COLO668 (cell line): ENCODE data around the gene TOPORS.
"Not testable (repeated sequence)": the region's sequence is repeated elsewhere in the genome, so short reads cannot be mapped to it uniquely, and the experiment has no call there.

Source experiments
- DNase-seq: peaks from one replicate; lab custom pipeline; 2025; ENCODE audit not compliant: unreplicated experiment; lab: John Stamatoyannopoulos, UW

Gene TOPORS

DNA sequence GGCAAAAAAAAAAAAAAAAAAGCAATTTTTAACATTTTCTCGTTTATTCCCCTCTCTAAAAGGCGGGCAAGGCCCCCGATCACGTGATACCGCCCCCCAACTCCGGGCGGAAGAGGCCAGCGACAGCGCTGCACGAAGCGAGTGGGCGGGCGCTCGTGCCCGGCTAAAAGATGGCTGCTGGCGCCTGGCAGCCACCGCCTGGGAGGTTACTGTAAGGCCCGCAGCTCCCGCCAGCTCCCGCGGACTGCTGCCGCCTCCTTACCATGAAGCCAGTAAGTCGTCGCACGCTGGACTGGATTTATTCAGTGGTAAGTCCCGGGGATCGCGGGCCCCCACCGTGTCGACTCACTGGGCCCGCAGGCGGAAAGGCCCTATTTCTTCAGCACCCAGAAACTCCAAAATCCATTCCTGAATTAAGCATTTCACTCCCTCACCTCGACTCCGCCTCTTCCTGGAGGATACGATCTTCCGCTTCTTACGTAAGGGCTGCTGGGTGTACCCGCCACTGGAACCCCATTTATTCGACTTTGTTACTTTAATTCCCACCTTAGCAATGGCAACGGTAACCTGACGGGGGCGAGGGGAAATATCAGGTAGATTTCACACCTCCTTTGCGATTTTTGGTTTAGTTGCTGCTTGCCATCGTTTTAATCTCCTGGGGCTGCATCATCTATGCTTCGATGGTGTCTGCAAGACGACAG, at the start of gene TOPORS, which contains the start of gene SMIM27:
TOPORS (minus strand) TSS at position 415 of the 701 bp plus-strand sequence; CDS start at position 265, 150 bp downstream.
SMIM27 (plus strand) TSS at position 156 of the 701 bp plus-strand sequence; CDS start at position 264, 108 bp downstream.
- DNase-seq, result peak; percentile 94

DNA sequence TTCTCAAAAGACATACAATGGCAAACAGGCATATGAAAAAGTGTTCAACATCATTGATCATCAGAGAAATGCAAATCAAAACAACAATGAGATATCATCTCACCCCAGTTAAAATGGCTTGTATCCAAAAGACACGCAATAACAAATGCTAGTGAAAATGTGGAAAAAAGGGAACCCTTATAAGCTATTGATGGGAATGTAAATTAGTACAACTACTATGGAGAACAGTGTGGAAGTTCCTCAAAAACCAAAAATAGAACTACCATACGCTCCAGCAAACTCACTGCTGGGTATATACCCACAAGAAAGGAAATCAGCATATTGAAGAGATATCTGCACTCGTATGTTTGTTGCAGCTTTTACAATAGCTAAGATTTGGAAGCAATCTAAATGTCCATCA, 46.6 kb upstream of the TOPORS start:
- DNase-seq, result not testable (repeated sequence)

DNA sequence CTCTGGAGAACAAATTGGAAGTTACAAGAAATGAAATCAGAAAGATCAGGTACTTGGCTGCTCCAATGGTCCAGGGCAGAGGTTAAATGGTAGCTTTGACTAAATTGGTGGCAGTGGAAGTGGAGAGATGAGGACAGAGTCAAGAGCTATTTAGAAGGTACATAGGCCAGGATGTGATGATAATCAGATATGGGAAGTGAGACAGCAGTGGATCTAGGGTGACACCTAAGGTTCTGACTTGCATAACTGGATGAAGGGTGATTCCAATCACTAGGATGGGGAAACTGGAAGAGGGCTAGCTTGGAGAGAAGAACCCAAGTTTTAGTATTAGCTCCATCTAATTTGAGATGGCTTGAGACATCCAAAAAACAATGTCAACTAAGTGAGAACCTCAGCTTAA, 44.5 kb upstream of the TOPORS start:
- no peak for DNase-seq

DNA sequence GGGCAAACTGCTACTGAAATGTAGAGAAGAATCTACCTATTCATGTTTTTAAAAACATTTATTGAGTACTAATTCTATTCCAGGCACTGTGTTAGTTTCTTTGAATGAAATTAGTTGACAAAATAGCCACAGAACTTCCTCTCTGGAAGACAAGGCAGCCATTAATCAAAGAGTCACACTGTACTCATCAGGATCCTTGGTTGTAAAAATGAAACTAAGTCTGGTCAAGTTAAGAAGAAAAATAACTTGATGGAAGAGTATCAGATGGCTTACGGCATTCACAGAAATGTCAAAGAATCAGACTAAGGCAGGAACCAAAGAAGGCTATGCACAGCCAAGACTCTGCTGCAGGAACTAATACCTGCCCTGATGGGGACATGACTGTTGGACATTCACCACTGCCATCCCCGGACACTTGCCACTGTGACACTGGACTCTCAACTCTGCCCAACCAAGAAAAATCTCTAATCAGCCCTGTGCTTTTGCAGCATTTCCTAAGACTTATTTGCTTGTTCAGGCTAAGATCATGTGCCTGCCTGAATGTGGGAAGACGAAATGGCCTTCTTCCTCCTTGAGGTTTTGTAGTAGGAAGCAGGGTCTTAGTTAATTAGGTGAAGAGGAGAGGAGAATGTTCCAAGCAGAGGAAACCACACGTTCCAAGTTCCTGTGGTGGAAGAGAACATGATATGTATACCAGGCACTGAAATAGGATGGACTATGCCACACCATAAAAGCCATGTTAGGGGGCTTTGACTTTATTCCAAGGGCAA, 43.9 kb upstream of the TOPORS start:
- DNase-seq, result no peak

DNA sequence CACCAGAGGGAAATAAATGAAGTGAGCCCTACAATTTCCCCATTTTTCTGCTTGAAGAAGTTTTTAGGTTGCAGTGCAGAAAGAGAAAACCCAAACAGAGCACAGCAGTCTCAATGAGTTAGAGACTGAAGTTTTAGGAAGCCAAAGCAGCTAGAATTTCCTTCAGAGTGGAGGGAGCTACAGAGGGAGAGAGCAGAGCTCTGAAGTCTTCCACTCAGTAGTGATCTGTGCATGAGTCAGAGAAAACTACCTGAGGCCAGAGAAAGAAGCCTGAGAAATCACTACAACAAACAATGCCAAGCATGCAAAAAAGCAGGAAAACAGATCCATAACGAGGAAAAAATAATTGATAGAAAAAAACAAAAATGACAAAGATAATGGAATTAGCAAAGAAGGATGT, 38.5 kb upstream of the TOPORS start:
- DNase-seq, result no peak

DNA sequence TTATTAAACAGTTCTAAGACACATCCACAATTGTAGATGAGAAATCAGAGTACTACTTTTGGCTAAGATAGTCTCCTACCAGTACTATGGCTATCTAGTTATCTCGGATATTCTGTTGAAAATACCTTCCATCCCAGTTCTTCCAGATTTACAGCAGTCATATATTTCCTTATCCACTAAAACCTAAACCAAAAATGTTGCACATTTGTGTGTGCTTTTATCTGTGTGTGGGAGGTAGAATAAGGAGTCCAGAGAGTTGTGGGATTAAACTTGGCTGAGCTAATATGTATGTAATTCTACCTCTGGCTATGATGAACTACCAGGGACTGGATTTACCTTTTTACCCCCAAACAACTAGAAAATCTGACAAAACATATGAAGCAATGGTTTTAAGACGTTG, 38.1 kb upstream of the TOPORS start:
- DNase-seq, result no peak

DNA sequence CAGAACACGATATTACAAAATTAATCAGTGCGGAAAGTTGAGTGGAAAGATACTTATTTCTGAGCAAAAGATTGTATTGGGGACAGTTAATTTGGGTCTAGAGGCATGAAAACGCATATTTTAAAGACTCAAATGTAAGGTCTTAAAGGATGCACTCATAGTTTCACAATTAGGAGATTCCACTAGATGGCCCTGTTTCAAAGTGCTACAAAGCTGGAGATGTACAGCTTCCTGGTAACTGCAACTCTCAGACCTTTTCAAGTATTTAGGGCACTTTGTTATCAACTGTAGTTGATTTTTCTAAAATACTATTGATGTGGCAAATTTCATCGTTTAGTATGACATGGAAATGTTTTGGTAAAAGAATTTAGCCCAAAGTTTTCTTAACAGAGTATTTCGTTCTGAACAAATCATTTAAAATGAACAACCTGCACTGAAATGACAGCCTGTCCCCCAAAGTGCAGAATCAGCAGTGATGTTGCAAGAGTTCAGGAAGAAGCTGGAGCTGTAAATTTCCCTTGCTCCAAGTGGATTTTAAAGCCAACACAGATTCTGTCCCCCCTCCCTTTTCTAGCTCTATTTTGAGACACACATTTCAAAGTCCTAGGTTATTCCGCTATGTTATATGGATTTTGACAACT, 36.8 kb upstream of the TOPORS start:
- no peak for DNase-seq

DNA sequence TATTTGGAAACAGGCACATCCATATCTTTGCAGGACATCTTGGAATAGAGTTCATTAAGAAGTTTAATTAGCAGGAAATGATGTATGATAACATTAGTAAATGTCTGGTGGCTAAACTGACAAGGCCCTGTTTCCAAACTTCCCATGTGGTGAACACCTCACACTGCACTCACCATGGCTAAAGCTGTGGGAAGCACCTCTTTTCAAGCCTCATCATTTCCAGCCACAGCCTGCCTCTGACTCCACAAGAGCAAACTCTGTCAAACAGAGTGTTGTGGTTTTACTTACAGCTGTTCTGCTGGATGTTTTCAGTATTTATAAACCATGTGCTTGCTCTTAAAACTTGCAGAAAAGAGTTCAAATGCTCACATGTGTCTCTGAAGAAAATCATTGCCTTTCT, 35.5 kb upstream of the TOPORS start:
- no peak for DNase-seq

DNA sequence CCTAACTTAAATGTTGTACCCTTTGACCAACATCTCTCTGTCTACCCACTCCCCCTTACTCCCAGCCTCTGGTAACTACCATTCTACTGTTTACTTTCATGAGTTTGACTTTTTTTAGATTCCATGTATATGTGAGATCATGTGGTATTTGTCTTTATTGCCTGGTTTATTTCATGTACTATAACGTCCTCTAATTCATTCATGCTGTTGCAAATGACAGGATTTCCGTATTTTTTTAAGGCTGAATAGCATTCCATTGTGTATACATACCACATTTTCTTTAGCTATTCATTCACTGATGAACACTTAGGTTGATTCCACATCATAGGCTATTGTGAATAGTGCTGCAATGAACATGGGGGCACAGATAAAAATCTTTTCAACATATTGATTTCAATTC, 32.4 kb upstream of the TOPORS start:
- DNase-seq, result no peak

DNA sequence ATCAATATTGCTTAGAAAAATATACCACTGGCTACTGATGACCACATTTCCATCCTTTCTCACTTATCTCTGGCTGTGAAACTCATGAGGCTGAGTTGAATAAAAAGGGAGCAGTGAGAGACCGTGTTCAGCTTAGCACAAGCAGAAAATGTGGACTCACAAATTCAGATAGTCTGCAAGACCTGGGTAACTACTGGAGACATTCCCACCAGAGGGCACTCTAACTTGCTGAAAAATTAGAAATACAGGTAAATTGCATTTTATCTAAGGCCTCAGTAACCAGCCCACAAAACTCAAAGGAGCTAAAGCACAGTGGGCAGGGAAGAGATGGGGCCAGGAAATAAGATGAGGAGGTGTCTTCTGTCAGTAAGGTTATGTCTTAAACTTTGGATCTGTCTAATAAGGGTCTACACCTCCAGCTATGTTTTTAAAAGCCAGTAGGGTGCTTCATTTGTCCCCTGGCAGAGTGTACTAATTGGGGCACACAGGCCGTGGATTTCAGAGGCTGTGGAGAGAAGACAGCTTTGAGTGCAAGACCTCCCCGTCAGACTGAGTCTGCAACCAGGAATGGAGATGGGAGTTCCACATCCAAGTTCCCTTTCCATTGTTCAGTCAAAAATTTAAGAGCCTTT, 29.2 kb upstream of the TOPORS start:
- DNase-seq, result peak; percentile 12

DNA sequence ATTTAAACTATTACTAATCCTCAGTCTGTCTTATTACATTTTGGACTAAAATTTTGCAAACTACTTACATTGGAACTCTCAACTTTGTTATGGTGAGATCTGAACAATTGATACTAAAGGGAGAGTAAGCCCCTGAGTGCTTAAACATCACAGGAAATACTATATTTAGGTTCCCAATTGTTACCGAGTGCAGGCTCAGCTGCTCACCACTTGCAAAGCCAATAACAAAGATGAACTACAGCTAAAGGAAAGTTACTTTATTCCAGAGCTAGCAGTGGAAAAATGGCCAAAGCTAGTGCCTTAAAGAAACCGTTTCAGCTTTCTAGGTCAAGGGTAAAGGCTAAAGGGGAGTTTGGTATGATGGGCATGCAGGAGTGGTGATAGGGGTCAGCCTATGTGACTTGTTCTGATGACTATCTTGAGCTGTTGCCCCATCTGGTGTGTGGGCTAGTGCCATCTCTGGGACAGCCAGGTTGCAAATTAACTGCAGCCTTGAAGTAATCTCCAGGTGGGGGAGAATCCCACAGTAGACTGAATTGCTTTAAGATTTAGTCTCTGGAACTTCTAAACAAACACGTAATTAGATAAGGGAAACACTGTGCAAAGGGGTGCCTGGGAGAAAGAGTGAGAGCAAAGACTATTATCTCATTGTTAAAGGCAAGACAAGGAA, 28.4 kb upstream of the TOPORS start:
- no peak for DNase-seq

DNA sequence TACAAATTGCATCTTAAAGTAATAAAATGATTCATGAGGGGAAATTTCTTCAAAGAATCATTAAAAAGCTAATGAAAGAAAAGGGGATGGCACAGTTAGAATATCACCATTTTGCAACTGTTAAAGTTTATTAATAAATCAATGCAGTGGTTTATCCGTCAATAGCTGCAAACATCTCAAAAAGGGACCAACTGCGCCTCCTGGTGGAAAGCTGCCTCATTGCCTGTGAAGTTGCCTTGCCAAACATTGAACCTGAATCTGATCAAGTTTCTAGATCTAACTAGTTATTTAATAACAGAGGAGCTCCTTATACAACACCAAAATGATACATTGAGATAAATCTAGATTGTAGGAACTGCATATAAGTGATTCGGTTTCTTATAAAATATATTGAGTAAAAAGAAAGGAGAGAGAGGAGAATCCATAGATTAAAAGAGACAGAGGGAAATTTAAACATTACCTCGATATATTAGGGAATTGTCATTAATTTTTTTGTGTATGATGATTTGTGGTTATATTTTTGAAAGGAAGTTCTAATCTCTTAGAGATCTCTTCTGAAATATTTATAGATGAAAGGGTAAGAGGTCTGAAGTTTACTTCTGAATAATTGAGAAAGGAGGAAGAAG, 27.4 kb upstream of the TOPORS start:
- peak; percentile 57 for DNase-seq

DNA sequence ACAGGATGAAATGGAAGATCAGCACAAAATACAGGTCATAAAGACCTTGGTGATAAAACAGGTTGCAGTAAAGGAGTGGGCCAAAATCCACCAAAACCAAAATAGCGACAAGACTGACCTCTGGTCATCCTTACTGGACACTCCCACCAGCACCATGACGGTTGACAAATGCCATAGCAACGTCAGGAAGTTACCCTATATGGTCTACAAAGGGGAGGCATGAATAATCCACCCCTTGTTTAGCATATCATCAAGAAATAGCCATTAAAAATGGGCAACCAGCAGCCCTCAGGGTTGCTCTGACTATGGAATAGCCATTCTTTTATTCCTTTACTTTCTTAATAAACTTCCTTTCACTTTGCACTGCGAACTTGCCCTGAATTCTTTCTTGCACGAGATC, 26.6 kb upstream of the TOPORS start:
- DNase-seq, result no peak

DNA sequence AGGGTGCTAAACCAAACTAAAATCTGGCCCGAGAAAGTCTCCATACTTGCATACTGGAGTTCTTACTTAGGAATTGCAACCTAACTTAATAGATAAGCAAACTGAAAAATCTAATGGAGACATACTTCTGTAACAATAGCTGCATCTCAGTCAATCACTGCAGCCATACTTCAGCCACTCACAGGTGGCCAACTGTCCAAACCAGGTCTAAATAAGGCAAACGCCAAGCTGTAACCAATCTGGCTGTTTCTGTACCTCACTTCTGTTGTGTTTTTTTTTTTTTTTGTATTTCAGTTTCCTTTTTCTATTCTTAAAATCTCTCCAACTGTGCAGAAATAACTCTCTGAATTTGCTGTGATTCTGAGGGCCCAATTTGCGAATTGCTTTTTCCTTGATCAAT, 24.9 kb upstream of the TOPORS start:
- DNase-seq, result no peak

DNA sequence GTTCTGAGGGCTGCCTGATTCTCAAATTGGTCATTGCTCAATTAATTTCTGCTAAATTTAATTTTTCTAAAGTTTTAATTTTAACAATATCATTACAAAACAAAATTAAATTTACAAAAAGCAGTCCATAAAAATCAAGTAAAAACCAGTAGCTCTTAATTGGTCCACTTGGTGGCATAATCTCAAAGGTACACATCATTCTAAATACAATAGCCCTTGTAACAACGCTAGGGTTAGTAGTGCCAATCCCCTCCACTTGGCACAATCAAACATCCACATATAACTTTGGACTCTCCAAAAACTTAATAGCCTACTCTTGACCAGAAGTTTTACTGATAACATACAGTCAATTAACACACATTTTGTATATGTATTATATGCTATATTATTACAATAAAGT, 22.5 kb upstream of the TOPORS start:
- DNase-seq, result no peak

DNA sequence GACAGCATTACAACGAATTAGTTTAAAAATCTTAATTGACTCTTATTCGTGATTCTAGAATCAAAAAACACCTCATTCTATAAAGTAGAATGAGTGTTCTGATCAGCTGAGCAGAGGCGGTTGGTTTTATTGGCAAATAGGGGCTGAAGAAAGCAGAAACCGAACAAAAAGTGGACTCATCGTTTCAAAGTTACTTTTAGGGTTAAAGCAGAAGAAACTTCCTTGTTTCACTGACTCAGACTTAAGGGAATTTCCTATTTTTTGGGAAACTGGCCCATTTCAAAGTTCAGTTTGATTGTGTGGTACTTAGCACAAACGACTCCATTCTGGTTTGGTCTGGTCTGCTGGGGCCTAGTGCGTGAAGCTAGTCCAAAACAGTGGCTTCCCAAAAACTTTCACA, 21.4 kb upstream of the TOPORS start:
- no peak for DNase-seq

DNA sequence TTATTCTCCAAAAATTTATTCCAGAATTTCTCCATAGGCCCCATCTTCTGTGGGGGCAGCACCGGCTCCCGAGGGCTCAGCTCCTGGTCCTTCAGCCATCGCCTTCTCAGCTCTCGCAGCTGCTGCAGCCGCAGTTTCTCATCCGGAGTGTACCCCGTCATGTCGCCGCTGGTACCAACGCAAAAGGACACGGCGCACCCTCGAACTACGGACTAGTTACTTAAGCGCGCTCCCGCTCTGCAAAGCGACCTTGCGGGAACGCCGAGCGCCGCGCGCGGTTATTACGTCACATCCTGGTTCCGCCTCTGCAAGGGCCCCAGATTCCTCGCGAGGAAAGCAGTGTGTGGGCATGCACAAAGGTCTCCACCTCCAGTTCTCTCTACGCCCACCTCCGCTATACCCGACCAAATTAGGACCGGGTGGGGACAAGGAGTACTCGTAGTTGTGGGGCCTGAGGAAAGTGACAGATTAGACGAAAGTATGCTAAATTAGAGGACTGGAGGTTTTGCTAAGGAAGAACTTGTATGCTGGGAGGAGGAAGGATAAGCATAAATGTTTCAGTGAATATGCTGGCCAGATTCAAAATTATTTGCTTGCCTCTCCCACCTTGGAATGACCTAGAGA, 20.6 kb upstream of the TOPORS start, which contains the start of gene NDUFB6:
NDUFB6 (minus strand) TSS at position 260 of the 624 bp plus-strand sequence; CDS start at position 161, 99 bp downstream.
- peak; percentile 95 for DNase-seq

DNA sequence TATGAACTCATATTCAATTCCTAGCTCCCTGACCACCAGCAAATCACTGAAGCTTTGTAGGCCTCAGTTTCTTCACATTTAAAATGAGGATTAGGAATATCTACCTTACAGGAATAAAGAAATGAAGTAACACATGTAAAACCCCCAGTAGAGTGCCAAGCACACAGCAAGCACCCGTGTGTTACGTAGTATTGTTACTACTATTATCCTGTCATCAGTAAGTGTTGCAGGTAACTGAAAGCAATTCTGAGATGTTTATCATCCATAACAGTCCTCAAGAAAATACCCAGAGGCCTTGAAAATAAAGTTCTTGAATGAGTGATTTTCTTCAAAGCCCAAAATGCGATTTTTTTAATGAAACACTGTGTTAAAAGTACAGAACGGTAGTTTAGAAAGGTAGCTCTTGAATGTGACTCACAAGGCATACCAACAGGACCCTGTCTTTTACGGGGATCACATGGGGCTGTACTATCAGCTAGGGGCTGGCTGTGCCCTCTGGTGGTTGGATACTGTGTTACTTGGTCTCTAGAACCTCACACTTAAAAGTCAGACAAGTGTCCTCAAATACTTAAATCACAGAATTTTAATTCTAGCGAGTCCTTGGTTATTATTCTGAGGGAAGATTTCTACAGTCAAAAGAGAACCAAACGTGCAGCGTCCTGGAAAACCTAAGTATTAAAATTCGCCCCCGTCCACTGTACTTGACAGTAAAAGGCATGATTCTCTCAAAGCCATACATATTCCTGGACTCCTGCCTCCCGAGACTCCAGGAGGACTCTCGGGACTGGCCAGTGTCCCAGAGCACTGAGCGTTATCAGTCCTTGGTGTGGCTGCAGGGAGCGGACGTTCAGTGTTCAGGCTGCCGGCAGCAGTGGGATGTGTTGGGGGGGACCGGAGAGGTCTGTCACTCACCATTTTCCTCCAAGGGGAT, 19.8 kb upstream of the TOPORS start:
- DNase-seq, result peak; percentile 66

DNA sequence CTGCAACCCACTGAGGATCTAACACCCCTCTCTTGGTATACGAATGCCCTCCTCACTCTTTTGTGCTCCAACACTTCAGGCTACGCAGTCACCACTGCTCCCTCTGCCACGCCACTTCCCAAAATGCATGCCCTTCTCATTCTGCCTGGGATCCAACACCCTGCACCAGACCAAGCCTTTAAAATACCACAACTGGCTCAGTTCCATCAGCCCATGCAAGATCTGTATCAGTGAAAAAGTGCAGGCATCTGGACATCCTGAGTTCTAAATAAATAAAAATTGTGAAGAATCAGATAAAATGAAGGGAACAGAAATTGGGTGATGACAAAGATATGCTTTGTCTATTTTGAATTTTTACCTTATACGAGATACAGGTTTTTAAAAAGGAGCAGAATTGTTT, 17.9 kb upstream of the TOPORS start:
- no peak for DNase-seq
